GM21526 (cell line): ENCODE results near the gene CCDC85C.

Source experiments
- ATAC-seq: cut with Tn5 transposase; IDR thresholded peaks from one replicate; pipeline ENCODE4 v1.9.1; 2021; ENCODE audit warnings: moderate library complexity; ENCODE audit not compliant: unreplicated experiment, low FRiP score

Gene CCDC85C

GRCh38 chr14:99516156-99516870 is 87.7 kb downstream of the CCDC85C start:
- ATAC-seq: no peak

GRCh38 chr14:99515301-99516155 is 88.5 kb downstream of the CCDC85C start:
- ATAC-seq: no peak

- ATAC-seq: no peak
Measured at GRCh38 chr14:99514552-99515300, 89.3 kb downstream of the CCDC85C start.

GRCh38 chr14:99513946-99514551 is 90.0 kb downstream of the CCDC85C start:
- no peak for ATAC-seq

- ATAC-seq: no peak
Measured at GRCh38 chr14:99513183-99513694, 90.8 kb downstream of the CCDC85C start.

- no peak for ATAC-seq
Measured at GRCh38 chr14:99512571-99513182, 91.3 kb downstream of the CCDC85C start.

GRCh38 chr14:99512110-99512449 is 91.9 kb downstream of the CCDC85C start:
- no peak for ATAC-seq

- no peak for ATAC-seq
Measured at GRCh38 chr14:99511421-99512109, 92.4 kb downstream of the CCDC85C start.

GRCh38 chr14:99510556-99511139 is 93.4 kb downstream of the CCDC85C start:
- ATAC-seq: no peak

- no peak for ATAC-seq
Measured at GRCh38 chr14:99509871-99510555, 94.0 kb downstream of the CCDC85C start.

- no peak for ATAC-seq
Measured at GRCh38 chr14:99508896-99509629, 94.9 kb downstream of the CCDC85C start.

- no peak for ATAC-seq
Measured at GRCh38 chr14:99507860-99508640, 96.0 kb downstream of the CCDC85C start.

- ATAC-seq: no peak
Measured at GRCh38 chr14:99506276-99506675, 97.7 kb downstream of the CCDC85C start.

GRCh38 chr14:99505089-99505488 is 98.9 kb downstream of the CCDC85C start:
- ATAC-seq: no peak

GRCh38 chr14:99503848-99504453 is 100.1 kb downstream of the CCDC85C start:
- ATAC-seq: no peak

GRCh38 chr14:99502989-99503421 is 101.0 kb downstream of the CCDC85C start:
- ATAC-seq: no peak

GRCh38 chr14:99497894-99498293 is 106.1 kb downstream of the CCDC85C start:
- no peak for ATAC-seq
